AG10803 (cell line): ENCODE results near the gene CDH12.

ENCODE experiments used
- DNase-seq: peaks from one replicate; pipeline ENCODE4 v3.0.0; 2010; ENCODE audit warnings: low read depth
- H3K4me3 ChIP-seq: 2 replicates; pipeline ENCODE4 v1.5.1; 2011; ENCODE audit warnings: mild to moderate bottlenecking, low read length, control low read depth
- CTCF ChIP-seq: conservative IDR thresholded peaks from 2 replicates; pipeline ENCODE4 v1.5.1; 2011; ENCODE audit warnings: mild to moderate bottlenecking, low read length, control low read depth, inconsistent platforms

Gene CDH12

GRCh38 chr5:22058620-22059019, 794.5 kb downstream of the CDH12 start:
- no peak overlapping the region for H3K4me3 ChIP-seq
- no peak for TF ChIP-seq CTCF
- DNase-seq, result no peak

- H3K4me3 ChIP-seq, result no peak overlapping the region
- no peak for DNase-seq
- no peak for TF ChIP-seq CTCF
Measured at GRCh38 chr5:22057012-22057411, 796.1 kb downstream of the CDH12 start.

GRCh38 chr5:22056601-22057000, 796.5 kb downstream of the CDH12 start:
- H3K4me3 ChIP-seq, result no peak overlapping the region
- TF ChIP-seq CTCF, result no peak
- no peak for DNase-seq

GRCh38 chr5:22053195-22053594, 799.9 kb downstream of the CDH12 start:
- DNase-seq, result no peak
- no peak for TF ChIP-seq CTCF
- H3K4me3 ChIP-seq, result no peak overlapping the region

GRCh38 chr5:22051881-22052280, 801.3 kb downstream of the CDH12 start:
- TF ChIP-seq CTCF, result no peak
- no peak overlapping the region for H3K4me3 ChIP-seq

GRCh38 chr5:22050931-22051330, 802.2 kb downstream of the CDH12 start:
- DNase-seq, result no peak
- no peak overlapping the region for H3K4me3 ChIP-seq
- TF ChIP-seq CTCF, result no peak

More at GRCh38 chr5:22051881-22052280, 801.3 kb downstream of the CDH12 start:
- DNase-seq, result no peak

GRCh38 chr5:22044229-22044628, 808.9 kb downstream of the CDH12 start:
- no peak overlapping the region for H3K4me3 ChIP-seq
- no peak for DNase-seq
- TF ChIP-seq CTCF, result no peak
